Effector memory CD4-positive, alpha-beta T cell (primary cell): ENCODE data around the gene SLC41A2.
"Not testable (repeated sequence)": the region's sequence is repeated elsewhere in the genome, so short reads cannot be mapped to it uniquely, and the experiment has no call there.

Experiments
- DNase-seq, 3 donors: peaks; one replicate each; pipeline ENCODE4 v3.0.0-alpha.2; 2020
- H3K27ac ChIP-seq: 2 replicates; pipeline ENCODE4 v1.7.0; 2013; ENCODE audit warnings: mild to moderate bottlenecking, low read length, moderate library complexity; ENCODE audit not compliant: insufficient read depth, poor library complexity, severe bottlenecking
- H3K27me3 ChIP-seq: replicated peaks from 2 replicates; pipeline ENCODE4 v1.7.0; 2013; ENCODE audit warnings: mild to moderate bottlenecking, low read length; ENCODE audit not compliant: insufficient read depth, control insufficient read depth, poor library complexity, severe bottlenecking
- H3K36me3 ChIP-seq: 2 replicates; pipeline ENCODE4 v1.7.0; 2013; ENCODE audit warnings: mild to moderate bottlenecking, low read length, moderate library complexity; ENCODE audit not compliant: control insufficient read depth, insufficient read depth
- H3K4me1 ChIP-seq: 2 replicates; pipeline ENCODE4 v1.7.0; 2013; ENCODE audit warnings: low read length, mild to moderate bottlenecking; ENCODE audit not compliant: control insufficient read depth, insufficient read depth, poor library complexity, severe bottlenecking
- H3K4me3 ChIP-seq: 2 replicates; pipeline ENCODE4 v1.7.0; 2013; ENCODE audit warnings: low read length, low read depth, mild to moderate bottlenecking; ENCODE audit not compliant: insufficient read depth, poor library complexity, severe bottlenecking
- H3K9me3 ChIP-seq: 2 replicates; pipeline ENCODE4 v1.7.0; 2013; ENCODE audit warnings: mild to moderate bottlenecking, low read length, moderate library complexity; ENCODE audit not compliant: control insufficient read depth

Gene SLC41A2

DNA sequence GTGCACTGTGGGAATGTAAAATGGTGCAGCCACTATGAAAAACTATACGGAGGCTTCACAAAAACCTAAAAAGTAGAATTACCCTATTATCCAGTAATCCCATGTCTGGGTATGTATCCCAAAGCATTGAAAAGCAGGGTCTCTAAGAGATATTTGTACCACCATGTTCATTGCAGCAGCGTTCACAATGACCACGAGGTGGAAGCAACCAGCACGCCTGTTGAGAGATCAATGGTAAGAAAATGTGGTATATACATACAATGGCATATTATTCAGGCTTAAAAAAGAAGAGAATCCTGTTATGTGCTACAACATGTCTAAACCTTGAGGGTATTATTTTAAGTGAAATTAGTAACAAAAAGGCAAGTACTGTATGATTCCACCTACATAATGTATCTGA is 27.1 kb upstream of the SLC41A2 start:
- Histone ChIP-seq H3K4me1 (peaks cover 13% of the 10 kb centered on the region), H3K27me3 (no peaks in the 10 kb centered on the region), H3K4me3 (no peak overlapping the region), H3K36me3 (no peaks in the 10 kb centered on the region), H3K27ac (no peak overlapping the region), H3K9me3 (no peaks in the 10 kb centered on the region)
- DNase-seq, result no peak

DNA sequence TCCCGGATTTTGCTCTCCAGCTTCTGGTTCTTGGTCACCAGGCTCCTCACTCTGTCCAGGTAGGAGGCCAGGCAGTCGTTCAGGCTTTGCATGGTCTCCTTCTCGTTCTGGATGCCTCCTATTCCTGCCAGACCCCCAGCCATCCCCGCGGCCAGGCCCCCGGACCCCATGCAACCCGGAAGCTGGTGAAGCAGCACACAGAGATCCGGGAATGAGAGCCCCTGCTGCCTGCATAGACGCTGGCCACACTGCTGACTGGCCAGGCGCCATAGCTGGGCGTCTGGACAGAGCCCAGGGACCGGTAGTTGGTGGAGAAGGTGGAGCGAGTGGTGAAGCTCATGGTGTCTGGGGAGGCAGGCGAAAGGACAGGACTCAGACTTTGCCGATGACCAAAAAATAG is 19.6 kb upstream of the SLC41A2 start:
- not testable (repeated sequence) for H3K27me3 ChIP-seq, H3K4me1 ChIP-seq, H3K27ac ChIP-seq, H3K36me3 ChIP-seq, H3K9me3 ChIP-seq, DNase-seq, H3K4me3 ChIP-seq

DNA sequence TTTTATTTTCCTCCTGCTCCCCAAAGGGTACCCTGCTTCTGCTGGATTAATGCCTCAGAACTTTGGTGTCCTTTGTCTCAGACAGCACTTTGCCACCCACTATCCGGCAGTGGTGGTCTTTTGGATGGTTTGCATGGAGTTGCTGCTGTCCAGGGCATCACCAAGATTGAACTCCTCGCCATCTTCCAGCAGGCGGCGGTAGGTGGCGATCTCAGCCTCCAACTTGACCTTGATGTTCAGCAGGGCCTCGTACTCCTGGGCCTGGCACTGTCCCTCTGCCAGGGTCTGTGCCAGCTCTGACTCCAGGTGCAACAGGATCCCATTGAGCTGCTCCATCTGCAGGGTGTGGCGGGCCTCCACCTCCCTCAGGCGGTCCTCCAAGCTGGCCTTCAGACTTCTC is 18.6 kb upstream of the SLC41A2 start:
- H3K36me3 ChIP-seq, result no peaks in the 10 kb centered on the region
- H3K27ac ChIP-seq, result no peak overlapping the region
- no peaks in the 10 kb centered on the region for H3K9me3 ChIP-seq
- no peaks in the 10 kb centered on the region for H3K4me1 ChIP-seq
- no peaks in the 10 kb centered on the region for H3K27me3 ChIP-seq
- no peak overlapping the region for H3K4me3 ChIP-seq
- no peak for DNase-seq

DNA sequence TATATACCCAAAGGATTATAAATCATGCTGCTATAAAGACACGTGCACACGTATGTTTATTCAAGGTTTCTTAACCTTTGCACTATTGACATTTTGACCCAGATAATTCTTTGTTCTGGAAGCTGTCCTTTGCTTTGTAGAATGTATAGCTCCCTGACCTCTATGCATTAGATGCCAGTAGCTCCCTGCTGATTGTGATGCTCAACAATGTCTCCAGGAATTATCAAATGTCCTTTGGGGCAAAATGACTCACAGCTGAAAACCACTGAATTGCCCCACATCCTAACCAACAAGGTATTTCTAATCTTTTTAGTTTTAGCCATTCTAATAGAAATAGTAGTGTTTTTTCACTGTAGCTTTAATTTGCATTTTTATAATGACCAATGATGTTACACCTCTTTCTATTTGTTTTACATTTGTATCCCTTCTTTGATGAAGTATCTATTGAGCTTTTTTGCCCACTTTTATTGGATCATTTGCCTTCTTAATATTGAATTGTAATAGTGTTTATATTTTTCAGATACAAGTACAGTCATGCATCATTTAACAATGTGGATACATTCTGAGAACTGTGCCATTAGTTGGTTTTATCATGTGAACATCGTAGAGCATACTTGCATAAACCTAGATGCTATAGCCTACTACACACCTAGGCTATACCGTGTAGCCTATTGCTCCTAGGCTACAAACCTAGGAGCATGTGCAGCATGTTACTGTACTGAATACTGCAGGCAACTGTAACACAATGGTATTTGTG is 17.7 kb upstream of the SLC41A2 start:
- no peaks in the 10 kb centered on the region for H3K36me3 ChIP-seq
- DNase-seq, result no peak
- H3K4me3 ChIP-seq, result no peak overlapping the region
- H3K27me3 ChIP-seq, result no peaks in the 10 kb centered on the region
- H3K27ac ChIP-seq, result no peak overlapping the region
- H3K4me1 ChIP-seq, result no peaks in the 10 kb centered on the region
- H3K9me3 ChIP-seq, result no peaks in the 10 kb centered on the region

DNA sequence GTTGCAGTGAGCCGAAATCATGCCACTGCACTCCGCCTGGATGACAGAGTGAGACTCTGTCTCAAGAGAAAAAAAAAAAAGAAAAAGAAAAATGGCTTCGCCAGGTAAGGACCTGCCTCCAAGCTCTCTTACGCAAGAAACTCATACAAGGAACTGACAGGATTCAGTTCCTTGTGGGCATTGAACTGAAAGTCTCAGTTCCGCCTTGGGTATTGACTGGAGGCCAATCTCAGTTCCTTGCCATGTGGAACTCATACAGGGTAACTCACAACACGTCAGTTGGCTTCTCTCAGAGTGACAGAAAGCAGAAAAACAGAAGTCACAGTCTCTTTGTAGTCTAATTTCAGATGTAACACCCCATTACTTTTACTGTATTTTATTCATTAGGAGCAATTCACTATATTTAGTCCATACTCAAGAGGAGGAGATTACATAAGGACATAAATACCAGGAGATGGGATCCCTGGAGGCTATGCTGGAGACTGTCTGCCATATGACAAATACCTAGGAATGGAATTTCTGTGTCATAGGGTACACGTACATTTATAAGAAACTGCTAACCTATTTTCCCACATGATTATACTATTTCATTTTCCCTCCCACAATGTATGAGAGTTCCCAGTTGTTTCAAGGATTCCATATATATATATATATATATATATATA is 16.7 kb upstream of the SLC41A2 start:
- no peak for DNase-seq
- no peak overlapping the region for H3K27ac ChIP-seq
- no peaks in the 10 kb centered on the region for H3K9me3 ChIP-seq
- no peaks in the 10 kb centered on the region for H3K27me3 ChIP-seq
- no peaks in the 10 kb centered on the region for H3K36me3 ChIP-seq
- H3K4me1 ChIP-seq, result no peaks in the 10 kb centered on the region
- H3K4me3 ChIP-seq, result no peak overlapping the region

DNA sequence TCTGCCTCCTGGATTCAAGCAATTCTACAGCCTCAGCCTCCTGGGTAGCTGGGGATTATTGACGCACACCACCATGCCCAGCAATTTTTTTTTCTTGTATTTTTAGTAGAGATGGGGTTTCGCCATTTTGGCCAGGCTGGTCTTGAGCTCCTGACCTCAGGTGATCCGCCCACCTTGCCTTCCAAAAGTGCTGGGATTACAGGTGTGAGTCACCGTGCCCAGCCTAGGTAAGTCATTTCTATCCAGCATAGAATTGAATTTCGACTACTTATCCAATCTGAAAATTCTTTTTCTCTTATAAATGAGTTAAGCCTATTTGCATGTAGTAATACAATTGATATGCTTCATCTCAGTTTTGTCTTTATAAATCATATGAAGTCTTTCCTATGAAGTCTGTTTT is 15.2 kb upstream of the SLC41A2 start:
- Histone ChIP-seq H3K9me3 (no peaks in the 10 kb centered on the region), H3K27ac (no peak overlapping the region), H3K4me1 (no peaks in the 10 kb centered on the region), H3K36me3 (no peaks in the 10 kb centered on the region), H3K4me3 (no peak overlapping the region), H3K27me3 (no peaks in the 10 kb centered on the region)
- no peak for DNase-seq

DNA sequence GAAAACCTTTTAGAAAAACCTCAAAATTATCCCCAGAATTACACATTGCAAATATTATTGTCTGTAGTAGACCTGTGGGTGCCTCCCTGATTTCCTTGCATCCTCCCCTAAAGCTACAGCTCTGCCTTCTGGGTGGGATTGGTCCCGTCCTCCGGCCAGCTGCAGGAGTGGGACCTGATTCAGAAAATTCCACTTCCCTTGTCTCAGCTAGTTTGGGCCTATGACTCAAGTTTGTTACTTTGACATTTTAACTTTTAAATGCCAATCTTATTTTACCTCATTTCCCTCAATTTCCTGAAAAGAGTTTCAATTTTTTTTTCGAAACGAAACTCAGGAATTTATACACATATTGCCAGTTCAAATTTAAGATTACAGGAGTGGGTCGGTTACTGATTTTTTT is 13.2 kb upstream of the SLC41A2 start:
- H3K27ac ChIP-seq, result no peak overlapping the region
- H3K4me3 ChIP-seq, result no peak overlapping the region
- no peaks in the 10 kb centered on the region for H3K36me3 ChIP-seq
- no peaks in the 10 kb centered on the region for H3K4me1 ChIP-seq
- no peak for DNase-seq
- no peaks in the 10 kb centered on the region for H3K9me3 ChIP-seq
- H3K27me3 ChIP-seq, result no peaks in the 10 kb centered on the region

DNA sequence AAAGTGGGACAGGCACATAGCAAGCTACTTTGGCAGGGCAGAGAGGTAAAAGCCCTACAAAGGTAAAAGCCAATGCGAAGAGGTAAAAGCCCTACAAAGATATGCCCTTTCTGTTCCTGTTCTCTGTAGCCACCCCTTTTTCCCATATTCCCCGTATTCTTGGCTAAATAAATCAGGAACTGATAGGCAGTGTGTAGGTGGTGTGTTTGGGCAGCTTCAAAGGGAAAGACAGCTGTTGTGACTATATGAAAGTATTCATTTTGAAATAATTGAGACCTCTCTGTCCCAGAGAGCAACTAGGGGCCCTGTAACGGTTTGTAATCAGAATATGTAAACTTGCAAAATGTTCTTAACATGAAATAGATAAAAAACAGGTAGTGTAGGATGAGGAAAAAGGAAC is 11.3 kb upstream of the SLC41A2 start:
- Histone ChIP-seq H3K36me3 (no peaks in the 10 kb centered on the region), H3K27ac (no peak overlapping the region), H3K27me3 (no peaks in the 10 kb centered on the region), H3K9me3 (no peaks in the 10 kb centered on the region), H3K4me1 (no peaks in the 10 kb centered on the region), H3K4me3 (no peak overlapping the region)
- no peak for DNase-seq

DNA sequence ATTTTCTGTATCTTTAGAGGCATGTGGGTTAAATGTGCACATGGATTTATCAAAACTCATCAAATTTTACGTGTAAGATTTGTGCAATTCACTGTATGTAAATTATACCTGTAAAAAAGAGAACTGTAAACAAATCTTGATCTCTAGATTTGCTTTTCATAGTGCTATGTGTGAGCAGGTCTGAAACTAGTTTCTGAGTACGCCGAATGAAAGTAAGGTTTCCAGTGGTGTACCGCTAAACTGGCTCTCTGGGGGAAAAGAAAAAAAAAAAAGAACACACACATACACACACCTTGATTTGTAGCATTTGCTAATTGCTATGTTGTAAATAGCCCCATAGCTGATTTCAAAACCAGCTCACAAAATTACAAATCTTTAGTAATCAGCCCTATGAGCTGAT is 8.6 kb upstream of the SLC41A2 start:
- Histone ChIP-seq H3K27ac (no peak overlapping the region), H3K4me1 (no peaks in the 10 kb centered on the region), H3K27me3 (no peaks in the 10 kb centered on the region), H3K36me3 (no peaks in the 10 kb centered on the region), H3K9me3 (no peaks in the 10 kb centered on the region), H3K4me3 (no peak overlapping the region)
- no peak for DNase-seq

DNA sequence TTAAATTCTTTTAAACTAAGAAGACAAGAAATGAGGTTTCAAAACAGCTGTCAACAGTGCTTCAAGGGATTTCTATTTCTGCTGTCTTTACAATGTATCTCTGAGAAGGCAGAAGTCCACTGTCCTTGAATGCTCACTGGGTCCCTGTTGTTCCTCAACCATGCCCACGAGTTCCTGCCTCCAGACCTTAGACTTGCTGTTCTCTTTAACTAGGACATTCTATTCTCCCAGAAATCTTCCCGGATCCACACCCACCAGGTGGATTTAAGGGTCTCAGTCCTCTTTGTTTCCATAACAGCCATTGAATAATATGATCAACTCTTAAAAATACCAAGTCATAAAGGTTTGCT is 6.7 kb upstream of the SLC41A2 start:
- DNase-seq, result no peak
- Histone ChIP-seq H3K27me3 (no peaks in the 10 kb centered on the region), H3K4me1 (no peaks in the 10 kb centered on the region), H3K9me3 (no peaks in the 10 kb centered on the region), H3K36me3 (no peaks in the 10 kb centered on the region), H3K27ac (no peak overlapping the region), H3K4me3 (no peak overlapping the region)
